Nephron progenitor cell (in vitro differentiated cells): ENCODE measurements around the gene XRRA1.

ENCODE experiments used
- DNase-seq: peaks from one replicate; pipeline ENCODE4 v3.0.0; 2021
- H3K27ac Mint-ChIP-seq: 2 replicates; pipeline ENCODE4 v1.8.0; 2021; ENCODE audit warnings: mild to moderate bottlenecking, moderate library complexity, mixed read lengths
- H3K27me3 Mint-ChIP-seq: 2 replicates; pipeline ENCODE4 v1.8.0; 2021; ENCODE audit warnings: mild to moderate bottlenecking, low read depth, mixed read lengths; ENCODE audit not compliant: poor library complexity
- H3K36me3 Mint-ChIP-seq: 2 replicates; pipeline ENCODE4 v1.8.0; 2021; ENCODE audit warnings: low read depth, mixed read lengths
- H3K4me1 Mint-ChIP-seq: 2 replicates; pipeline ENCODE4 v1.8.0; 2021; ENCODE audit warnings: mixed read lengths
- H3K4me3 Mint-ChIP-seq: 2 replicates; pipeline ENCODE4 v1.8.0; 2021; ENCODE audit warnings: mild to moderate bottlenecking, moderate library complexity, mixed read lengths
- H3K9me3 Mint-ChIP-seq: 2 replicates; pipeline ENCODE4 v1.8.0; 2021; ENCODE audit warnings: mild to moderate bottlenecking, moderate library complexity, mixed read lengths
- TF ChIP-seq, protein P1 (sequence below): fragments of 200-600 bp; sonication (generic); IDR thresholded peaks from 2 replicates; pipeline ENCODE4 v1.5.0; 2021; ENCODE audit warnings: antibody characterized with exemption

Gene XRRA1

DNA sequence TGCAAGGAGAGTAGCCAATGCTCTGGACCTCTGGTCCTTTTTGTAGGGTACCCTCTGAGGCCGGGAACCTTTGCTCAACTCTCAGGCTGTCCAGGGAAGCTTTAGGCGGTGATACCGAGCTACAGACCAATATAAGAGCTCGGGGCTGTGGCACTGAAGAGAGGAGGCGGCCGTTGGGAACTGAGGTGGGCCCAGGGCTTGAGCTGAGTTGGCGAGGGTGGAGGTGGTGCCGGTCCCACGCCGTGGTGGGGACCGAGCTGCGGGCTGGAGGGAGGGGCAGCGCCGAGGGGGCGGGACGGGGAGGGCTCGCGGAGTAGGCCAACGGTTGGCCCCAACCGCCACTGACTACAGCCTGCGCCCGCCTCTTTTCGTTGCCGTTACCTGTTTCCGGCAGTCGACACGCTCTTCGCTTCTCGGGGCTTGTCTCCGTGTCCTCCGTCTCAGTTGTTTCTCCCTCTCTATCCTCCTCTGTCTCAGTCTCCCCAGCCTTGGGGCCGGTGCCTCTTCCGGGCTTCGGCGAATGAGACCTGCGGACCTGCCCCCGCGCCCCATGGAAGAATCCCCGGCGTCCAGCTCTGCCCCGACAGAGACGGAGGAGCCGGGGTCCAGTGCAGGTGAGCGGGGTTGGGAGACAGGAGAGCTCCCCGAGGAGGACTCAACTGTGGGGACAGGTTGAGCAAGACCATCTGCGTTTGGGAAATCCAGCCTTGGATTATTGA is 39.8 kb upstream of the XRRA1 start, which contains the start of gene NEU3:
NEU3 (plus strand) TSS at position 393 of the 719 bp plus-strand sequence; CDS start at position 521, 128 bp downstream.
- H3K4me3 Mint-ChIP-seq = peak within 1 kb of the TSS; percentile 94
- H3K4me1 Mint-ChIP-seq = peaks cover 13% of the 10 kb centered on the region
- H3K9me3 Mint-ChIP-seq = no peaks in the 10 kb centered on the region
- peak; percentile 81 for DNase-seq
- no peaks in the 10 kb centered on the region for H3K36me3 Mint-ChIP-seq
- H3K27ac Mint-ChIP-seq = peak within 1 kb of the TSS; percentile 89
- H3K27me3 Mint-ChIP-seq = no peaks in the 10 kb centered on the region
- TF ChIP-seq, protein P1, sequence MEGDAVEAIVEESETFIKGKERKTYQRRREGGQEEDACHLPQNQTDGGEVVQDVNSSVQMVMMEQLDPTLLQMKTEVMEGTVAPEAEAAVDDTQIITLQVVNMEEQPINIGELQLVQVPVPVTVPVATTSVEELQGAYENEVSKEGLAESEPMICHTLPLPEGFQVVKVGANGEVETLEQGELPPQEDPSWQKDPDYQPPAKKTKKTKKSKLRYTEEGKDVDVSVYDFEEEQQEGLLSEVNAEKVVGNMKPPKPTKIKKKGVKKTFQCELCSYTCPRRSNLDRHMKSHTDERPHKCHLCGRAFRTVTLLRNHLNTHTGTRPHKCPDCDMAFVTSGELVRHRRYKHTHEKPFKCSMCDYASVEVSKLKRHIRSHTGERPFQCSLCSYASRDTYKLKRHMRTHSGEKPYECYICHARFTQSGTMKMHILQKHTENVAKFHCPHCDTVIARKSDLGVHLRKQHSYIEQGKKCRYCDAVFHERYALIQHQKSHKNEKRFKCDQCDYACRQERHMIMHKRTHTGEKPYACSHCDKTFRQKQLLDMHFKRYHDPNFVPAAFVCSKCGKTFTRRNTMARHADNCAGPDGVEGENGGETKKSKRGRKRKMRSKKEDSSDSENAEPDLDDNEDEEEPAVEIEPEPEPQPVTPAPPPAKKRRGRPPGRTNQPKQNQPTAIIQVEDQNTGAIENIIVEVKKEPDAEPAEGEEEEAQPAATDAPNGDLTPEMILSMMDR = no peak

DNA sequence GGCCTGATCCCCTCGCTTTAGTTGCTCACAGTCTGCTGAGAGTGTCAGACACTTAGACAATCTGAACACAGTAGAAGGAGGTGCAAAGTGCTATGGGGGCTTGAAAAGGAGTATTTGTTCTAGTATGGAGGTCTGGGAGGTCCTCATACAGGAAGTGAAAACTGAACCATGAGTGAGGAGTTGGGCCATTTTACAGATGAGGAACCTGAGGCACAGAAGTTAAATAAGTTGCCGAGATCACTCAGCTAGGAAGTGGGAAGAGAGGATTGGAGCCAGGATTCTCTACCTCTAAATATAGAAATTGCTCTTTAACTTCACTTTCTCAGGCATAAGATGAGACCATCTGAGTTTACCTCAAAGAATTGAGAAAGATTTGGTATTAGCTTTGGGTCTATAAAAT is 35.8 kb upstream of the XRRA1 start:
- no peaks in the 10 kb centered on the region for H3K9me3 Mint-ChIP-seq
- H3K4me3 Mint-ChIP-seq = no peak overlapping the region
- no peak overlapping the region for H3K27ac Mint-ChIP-seq
- TF ChIP-seq, protein P1 = no peak
- no peaks in the 10 kb centered on the region for H3K27me3 Mint-ChIP-seq
- peaks cover 20% of the 10 kb centered on the region for H3K36me3 Mint-ChIP-seq
- H3K4me1 Mint-ChIP-seq = peaks cover 6% of the 10 kb centered on the region
- no peak for DNase-seq

DNA sequence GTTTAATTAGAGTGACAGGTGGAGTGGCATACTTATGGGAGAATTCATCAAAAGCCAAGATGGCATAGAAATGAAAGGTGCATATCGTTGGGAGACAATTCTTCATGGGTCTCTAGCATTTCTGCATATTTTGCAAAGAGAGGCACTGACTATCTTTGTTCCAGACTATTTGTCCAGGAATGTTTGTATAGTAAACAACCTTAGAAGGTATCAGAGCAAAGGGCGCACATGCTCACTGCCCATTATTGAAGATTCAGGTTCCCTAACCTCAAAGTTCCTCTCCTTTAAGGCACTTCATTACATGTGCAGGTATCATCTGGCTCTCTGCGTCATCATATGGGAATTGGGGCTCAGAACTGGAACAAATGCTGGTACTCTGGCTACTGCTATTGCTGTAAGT is 35.2 kb upstream of the XRRA1 start:
- Mint-ChIP-seq H3K27ac (no peak overlapping the region), H3K4me3 (no peak overlapping the region), H3K36me3 (peaks cover 27% of the 10 kb centered on the region), H3K4me1 (no peaks in the 10 kb centered on the region), H3K9me3 (no peaks in the 10 kb centered on the region), H3K27me3 (no peaks in the 10 kb centered on the region)
- TF ChIP-seq, protein P1 = no peak
- no peak for DNase-seq

DNA sequence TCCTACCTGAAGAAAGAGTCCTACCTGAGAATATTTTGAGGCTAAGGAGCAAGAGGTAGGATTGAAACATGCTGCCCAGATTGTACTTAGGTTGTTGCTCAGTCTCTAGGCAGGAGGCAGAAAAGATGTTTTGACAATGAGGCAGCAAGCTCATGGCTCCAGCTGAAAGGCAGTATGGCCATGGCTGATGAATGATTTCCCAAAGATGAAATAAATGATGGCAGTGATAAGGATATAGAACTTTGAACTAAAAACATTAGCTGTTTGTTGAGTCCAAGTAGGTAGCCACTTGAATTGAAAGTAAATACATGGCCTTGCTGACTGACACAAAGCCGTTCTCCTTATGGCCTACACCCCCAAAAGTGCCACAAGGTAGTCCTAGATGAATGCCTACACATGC is 33.0 kb upstream of the XRRA1 start:
- H3K27me3 Mint-ChIP-seq = no peaks in the 10 kb centered on the region
- no peak overlapping the region for H3K4me3 Mint-ChIP-seq
- no peaks in the 10 kb centered on the region for H3K4me1 Mint-ChIP-seq
- no peak for DNase-seq
- peaks cover 34% of the 10 kb centered on the region for H3K36me3 Mint-ChIP-seq
- H3K27ac Mint-ChIP-seq = peak overlapping the region; percentile 70
- TF ChIP-seq, protein P1 = no peak
- H3K9me3 Mint-ChIP-seq = no peaks in the 10 kb centered on the region

DNA sequence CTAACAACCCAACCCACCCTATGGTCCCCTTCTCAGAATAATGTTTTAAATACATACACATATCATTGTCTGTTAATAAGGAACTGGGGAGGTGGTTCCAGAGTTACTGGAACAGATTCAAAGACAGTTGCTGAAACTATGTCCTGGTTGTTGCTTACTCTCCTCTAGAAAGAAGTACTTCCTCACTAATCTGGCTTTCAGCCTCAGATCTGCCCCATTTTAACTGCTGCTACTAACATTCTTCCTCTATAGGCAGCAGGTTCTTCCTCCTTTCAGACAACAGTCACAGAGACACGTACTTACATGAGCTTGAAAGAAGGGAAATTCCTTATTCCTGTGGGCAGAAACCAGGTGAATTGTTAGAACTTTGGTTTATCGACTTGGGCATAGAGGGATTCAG is 31.7 kb upstream of the XRRA1 start:
- TF ChIP-seq, protein P1 = no peak
- H3K27me3 Mint-ChIP-seq = no peaks in the 10 kb centered on the region
- no peaks in the 10 kb centered on the region for H3K9me3 Mint-ChIP-seq
- no peak overlapping the region for H3K4me3 Mint-ChIP-seq
- peaks cover 34% of the 10 kb centered on the region for H3K36me3 Mint-ChIP-seq
- no peaks in the 10 kb centered on the region for H3K4me1 Mint-ChIP-seq
- DNase-seq = no peak
- H3K27ac Mint-ChIP-seq = no peak overlapping the region

DNA sequence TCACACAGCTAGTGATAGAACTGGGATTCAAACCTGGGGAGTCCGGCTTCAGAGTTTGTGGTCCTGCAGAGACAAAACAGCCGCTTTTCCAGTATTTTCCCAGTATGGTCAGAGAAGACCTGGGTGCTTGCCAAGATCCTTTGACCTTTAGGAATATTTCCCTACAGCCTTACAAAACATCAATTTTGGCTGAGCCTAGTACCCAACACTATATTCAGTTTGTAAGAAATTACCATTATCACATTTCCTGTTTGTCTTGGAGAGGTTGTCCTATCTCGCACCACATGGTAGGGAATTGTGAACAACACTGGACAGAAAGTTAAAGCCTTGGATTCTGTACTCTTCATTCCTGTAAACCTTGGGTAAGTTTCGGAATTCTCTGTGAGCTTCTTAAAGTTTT is 29.1 kb upstream of the XRRA1 start:
- Mint-ChIP-seq H3K36me3 (peaks cover 55% of the 10 kb centered on the region), H3K27ac (no peak overlapping the region), H3K4me1 (no peaks in the 10 kb centered on the region), H3K27me3 (peaks cover 2% of the 10 kb centered on the region), H3K9me3 (no peaks in the 10 kb centered on the region), H3K4me3 (no peak overlapping the region)
- TF ChIP-seq, protein P1 = no peak
- no peak for DNase-seq
